Subcutaneous preadipocyte (primary cell): ENCODE data around the gene RBM20. TPM values are rescaled to one million over a fixed set of nuclear protein-coding genes. Genes with fewer than 3 reads are reported as not detected.

ENCODE experiments used
- small RNA-seq: library from RNA; depleted of rRNA; stranded (forward); fragments of <200 nt; gene quantifications from one replicate; pipeline ENCODE3, GENCODE V24; 2012
- total RNA-seq: library from RNA; depleted of rRNA; stranded (reverse); fragments of >200 nt; gene quantifications from 2 replicates; pipeline ENCODE4 v1.2.3, GENCODE V29; 2012

The RBM20 gene
- total RNA-seq = not detected in 2 replicates

GRCh38 chr10:110643653-110644597, at the start of gene RBM20:
Gene RBM20 (plus strand): TSS chr10:110644336. CDS start chr10:110644455, 119 bp downstream.

GRCh38 chr10:110871298-110872084, 227.4 kb downstream of the RBM20 start, which contains the start of gene PDCD4:
Gene PDCD4 (plus strand): TSS chr10:110871928. CDS start chr10:110876028, 4,100 bp downstream.

Small RNA genes lying within 50 kb of the gene (small RNA-seq; reads per million reads assigned to genes)
- gene RF00019 = not detected
- gene RN7SKP288 = not detected
- not detected for gene RNA5SP327

Other genes with a start within 250 kb of the RBM20 start
- gene DUSP5, start 146.4 kb upstream of the RBM20 start, total RNA-seq = 29.0 and 49.5 TPM in 2 replicates
- gene SMC3, start 76.6 kb upstream of the RBM20 start, total RNA-seq = 16.5 and 21.5 TPM in 2 replicates
- gene PDCD4, start 227.6 kb downstream of the RBM20 start, total RNA-seq = 41.6 and 53.6 TPM in 2 replicates